ENCODE measurements around the gene PKNOX2.

The PKNOX2 gene

GRCh38 chr11:125390946-125391345 is 226.4 kb downstream of the PKNOX2 start:
- DNase-seq, result no peak

GRCh38 chr11:125393331-125393730 is 228.8 kb downstream of the PKNOX2 start:
- DNase-seq, result no peak

- no peak for DNase-seq
These were observed 229.7 kb downstream of the PKNOX2 start for GRCh38 chr11:125394296-125394695.

GRCh38 chr11:125397421-125397820 is 232.9 kb downstream of the PKNOX2 start:
- DNase-seq, result no peak

- DNase-seq, result no peak
These were observed 233.9 kb downstream of the PKNOX2 start for GRCh38 chr11:125398475-125398874.

- DNase-seq, result no peak
These were observed 234.6 kb downstream of the PKNOX2 start for GRCh38 chr11:125398994-125399640.

- DNase-seq, result no peak
These were observed 235.4 kb downstream of the PKNOX2 start for GRCh38 chr11:125399945-125400344.

- DNase-seq, result no peak
These were observed 236.7 kb downstream of the PKNOX2 start for GRCh38 chr11:125401235-125401634.

GRCh38 chr11:125401746-125402145 is 237.2 kb downstream of the PKNOX2 start:
- DNase-seq, result no peak

- DNase-seq, result no peak
These were observed 237.9 kb downstream of the PKNOX2 start for GRCh38 chr11:125402435-125402834.

GRCh38 chr11:125404157-125404810 is 239.7 kb downstream of the PKNOX2 start:
- no peak for DNase-seq

GRCh38 chr11:125404811-125405790 is 240.6 kb downstream of the PKNOX2 start:
- peak; percentile 5 for DNase-seq

- DNase-seq, result no peak
These were observed 242.5 kb downstream of the PKNOX2 start for GRCh38 chr11:125407046-125407445.

GRCh38 chr11:125408311-125408711 is 243.8 kb downstream of the PKNOX2 start:
- no peak for DNase-seq

- no peak for DNase-seq
These were observed 245.5 kb downstream of the PKNOX2 start for GRCh38 chr11:125410091-125410490.

GRCh38 chr11:125412177-125412496 is 247.6 kb downstream of the PKNOX2 start:
- DNase-seq, result no peak

- DNase-seq, result no peak
These were observed 248.0 kb downstream of the PKNOX2 start for GRCh38 chr11:125412509-125412908.

- no peak for DNase-seq
These were observed 248.7 kb downstream of the PKNOX2 start for GRCh38 chr11:125413226-125413625.

- DNase-seq, result no peak
These were observed 249.6 kb downstream of the PKNOX2 start for GRCh38 chr11:125414121-125414520.

GRCh38 chr11:125416981-125417935 is 252.7 kb downstream of the PKNOX2 start:
- DNase-seq, result no peak

GRCh38 chr11:125418396-125418795 is 253.8 kb downstream of the PKNOX2 start:
- no peak for DNase-seq

- no peak for DNase-seq
These were observed 258.1 kb downstream of the PKNOX2 start for GRCh38 chr11:125422681-125423080.
